NCI-H146 treated with DMSO at 0.1 percent for 48 hours (cell line): ENCODE data around the gene GUCD1.
A peak's percentile ranks its signal among the peaks of the same experiment; 100 is the strongest.
"Not testable (repeated sequence)": the region's sequence is repeated elsewhere in the genome, so short reads cannot be mapped to it uniquely, and the experiment has no call there.

Source experiments
- DNase-seq: peaks from one replicate; lab custom pipeline; 2025; ENCODE audit not compliant: unreplicated experiment; lab: John Stamatoyannopoulos, UW

GUCD1 gene

DNA sequence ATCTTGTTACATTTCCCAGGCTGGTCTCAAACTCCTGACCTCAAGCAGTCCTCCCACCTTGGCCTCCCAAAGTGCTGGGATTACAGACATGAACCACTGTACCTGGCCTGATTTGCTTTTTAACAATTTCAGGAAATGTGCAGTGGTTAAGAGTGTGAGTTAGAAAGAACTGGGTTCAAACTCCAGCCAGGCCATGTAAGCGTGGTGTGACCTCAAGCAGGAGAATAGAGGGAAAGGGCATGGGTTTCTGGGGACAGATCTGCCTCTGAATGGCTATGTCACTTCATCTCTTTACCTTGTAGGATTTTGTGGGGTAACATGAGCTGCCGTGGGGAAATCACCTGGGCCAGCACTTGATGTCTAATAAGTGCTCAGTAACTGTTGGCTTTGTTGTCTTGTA, 10.1 kb upstream of the GUCD1 start:
- no peak for DNase-seq

DNA sequence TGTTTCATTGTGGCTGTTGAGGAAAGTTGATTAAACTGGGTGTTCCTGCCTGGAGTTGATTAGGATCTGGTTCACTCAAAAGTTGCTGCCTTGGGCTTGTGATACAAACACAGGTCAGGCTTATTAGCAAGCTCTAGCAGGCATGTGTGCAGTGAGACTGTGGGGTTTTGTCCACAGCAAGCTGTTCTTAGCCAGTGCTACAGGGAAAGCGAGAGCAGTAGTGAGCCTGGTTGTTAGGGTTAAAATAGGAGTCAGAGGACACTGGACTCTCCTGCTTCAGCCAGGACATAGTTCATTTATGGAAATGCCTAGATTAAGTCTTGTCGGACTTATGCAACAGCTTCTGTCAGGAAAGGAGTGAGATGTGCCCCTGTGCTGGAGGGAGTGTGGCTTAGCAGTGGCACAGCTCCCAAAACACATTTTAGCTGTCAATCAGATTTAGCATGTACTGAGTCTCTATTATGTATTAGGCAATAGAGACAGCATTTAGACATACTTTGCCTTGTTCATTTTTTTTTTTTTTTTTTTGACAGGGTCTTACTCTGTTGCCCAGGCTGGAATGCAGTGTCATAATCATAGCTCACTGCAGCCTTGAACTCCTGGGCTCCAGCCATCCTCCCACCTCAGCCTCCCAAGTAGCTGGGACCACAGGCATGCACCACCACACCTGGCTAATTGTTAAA, 9.6 kb upstream of the GUCD1 start:
- DNase-seq, result no peak

DNA sequence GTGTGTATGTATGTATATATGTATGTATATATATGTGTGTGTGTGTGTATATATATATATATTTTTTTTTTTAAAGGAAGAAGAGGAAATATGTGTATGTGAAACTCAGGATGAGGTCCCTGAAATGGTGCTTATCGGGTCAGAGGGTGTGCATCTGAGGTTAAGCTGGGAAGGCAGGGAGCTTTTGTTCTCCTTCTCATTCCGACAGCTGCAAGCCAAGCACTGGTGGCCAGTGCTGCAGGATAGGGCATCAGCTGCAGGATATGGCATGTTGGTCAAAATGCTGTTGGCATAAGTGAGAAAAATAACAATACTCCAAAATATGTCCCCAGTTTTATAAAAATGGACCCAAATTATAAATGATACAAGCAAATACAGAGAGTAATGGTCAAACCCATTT, 8.3 kb upstream of the GUCD1 start:
- DNase-seq, result no peak

DNA sequence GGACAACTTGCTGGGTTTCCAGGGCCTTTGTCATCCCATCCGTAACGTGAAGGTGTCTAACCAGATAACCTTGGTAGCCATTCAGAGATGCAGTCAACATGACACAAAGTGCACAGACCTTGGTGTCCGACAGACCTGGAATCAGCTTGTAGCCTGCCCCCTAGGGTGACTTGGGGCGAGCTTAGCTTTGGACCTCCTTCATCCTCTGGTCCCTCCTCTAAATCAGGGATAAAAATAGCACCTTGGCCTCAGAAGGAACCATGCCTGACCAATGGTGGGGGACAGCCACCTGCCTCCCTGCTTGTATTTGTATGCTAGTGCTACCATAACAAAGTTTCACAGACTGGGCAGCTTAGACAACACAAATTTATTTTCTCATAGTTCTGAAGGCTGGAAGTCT, 4.5 kb upstream of the GUCD1 start:
- no peak for DNase-seq

DNA sequence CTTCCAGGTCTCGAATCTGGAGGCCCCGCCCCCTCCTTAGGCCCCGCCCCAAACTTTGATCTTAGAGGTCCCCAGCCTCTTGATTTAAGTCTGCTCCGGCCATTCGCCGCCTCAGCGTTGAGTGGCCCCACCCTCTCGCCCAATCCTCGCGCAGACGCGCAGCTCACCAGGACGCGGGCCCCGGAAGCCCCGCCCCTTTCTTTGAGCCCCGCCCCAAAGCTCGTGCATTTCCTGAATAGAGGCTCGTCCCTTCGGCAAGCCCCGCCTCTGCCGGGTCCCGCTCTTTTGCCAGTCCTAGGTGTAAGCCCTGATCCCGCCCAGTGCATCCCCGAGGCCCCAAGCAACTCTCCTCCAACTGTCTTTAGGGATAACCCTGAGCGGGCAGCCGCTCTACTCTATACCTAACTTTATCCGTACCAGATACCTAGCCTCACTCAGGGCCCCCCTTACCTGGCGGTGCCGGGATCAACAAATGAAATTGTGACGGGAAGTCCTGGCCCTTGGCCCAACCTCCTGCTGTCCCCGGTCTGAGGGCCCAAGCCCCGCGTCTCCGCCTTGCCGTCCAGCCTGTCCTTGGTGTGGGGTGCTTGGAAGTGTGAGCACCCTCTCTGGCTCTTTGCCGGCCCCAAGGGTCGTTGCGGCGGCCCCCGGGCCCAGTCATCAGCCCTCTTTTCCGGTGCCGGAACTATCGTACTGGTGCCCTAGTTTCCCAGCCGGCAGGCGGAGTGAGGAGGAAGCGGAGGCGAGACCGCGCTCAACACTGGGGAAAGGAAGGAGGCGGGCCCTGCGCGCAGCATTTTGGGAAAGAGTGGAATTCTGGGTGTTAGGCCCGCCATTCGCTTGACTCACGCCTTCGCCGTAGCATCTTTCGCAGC, 464 bp upstream of the GUCD1 start, which contains the start of gene SNRPD3:
TSS of gene SNRPD3 (plus strand) at position 835 of the 875 bp plus-strand sequence. CDS start 1,676 bp downstream, outside the sequence.
- DNase-seq, result peak; percentile 85

DNA sequence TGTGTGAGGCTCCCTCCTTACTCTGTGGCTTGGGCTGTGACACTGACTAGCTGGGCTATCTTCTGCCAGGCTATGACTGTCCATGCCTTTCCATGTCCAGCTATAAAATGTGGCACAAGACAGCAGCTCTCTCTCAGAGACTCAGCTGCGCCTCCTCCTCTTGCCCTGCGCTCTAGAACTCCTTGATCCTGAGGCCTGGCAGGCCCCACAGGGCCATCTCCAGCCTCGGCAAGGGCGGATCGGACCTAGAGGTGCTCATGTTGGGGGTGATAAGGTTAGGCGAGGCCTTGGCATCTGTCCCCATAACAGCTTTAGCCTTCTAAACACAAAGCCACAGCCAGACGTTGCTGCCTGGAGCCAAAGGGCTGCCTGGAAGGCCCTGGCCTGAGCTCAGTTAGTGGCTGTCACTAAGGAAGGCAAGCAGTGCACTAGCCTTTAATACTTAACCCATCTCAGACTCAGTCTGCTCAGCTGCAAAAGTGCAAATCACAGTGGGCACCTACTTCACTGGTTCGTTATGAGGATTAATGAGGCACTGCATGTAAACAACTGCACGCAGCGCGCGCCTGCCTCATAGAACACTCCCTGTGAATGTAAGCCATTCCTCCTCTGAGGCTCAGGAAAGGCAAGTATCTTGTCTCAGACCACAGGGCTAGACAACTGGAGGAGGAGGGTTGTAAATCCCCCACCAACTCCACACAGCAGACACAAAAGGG, 1.2 kb downstream of the GUCD1 start:
- DNase-seq, result no peak

DNA sequence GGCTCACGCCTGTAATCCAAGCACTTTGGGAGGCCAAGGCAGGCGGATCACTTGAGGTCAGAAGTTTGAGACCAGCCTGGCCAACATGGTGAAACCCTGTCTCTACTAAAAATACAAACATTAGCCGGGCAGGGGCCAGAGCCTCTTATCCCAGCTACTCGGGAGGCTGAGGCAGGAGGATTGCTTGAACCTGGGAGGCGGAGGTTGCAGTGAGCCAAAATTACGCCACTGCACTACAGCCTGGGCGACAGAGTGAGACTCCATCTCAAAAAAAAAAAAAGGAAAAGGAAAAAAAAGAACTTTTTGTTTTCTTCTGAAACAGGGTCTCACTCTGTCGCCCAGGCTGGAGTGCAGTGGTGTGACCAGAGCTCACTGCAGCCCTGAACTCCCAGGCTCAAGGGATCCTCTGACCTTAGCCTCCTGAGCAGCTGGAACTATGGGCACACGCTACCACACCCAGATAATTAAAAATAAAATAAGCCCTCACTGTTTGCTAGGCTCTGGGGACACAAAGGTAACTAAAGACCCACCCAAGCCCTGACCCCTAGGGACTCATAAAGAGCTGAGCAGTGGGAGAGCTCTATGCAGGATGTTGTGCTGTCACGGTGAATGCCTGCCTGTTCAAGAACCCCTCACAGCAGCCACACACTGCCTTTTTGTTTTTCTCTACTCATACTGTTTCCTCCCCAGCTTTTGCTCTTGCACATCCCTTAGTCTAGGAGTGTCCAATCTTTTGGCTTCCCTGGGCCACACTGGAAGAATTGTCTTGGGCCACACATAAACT, 2.2 kb downstream of the GUCD1 start:
- not testable (repeated sequence) for DNase-seq

DNA sequence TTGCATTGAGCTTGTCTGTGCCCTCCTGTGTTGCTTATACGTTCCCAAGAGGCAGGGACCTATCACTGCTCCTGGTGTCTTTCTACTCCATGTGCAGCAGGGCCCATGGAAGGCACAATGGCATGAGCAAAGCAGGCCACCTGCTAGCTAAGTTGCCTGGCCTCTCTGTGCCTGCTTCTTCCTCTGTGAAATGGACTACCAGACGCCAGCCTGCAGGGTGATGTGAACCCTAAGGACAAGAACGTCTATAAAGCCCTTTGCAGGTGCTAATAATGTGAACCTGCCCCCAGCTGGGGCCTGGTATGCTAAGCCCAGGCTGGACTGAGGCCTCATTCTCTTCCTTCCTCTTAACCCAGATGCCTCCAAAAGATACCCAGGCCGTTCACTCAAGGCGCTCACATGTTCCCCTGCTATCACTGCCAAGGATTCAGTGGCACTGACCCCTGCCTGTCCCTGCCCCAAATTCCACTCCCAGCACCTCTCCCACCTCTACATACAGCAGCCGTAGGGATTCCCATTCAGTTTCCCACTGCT, 4.0 kb downstream of the GUCD1 start:
- no peak for DNase-seq

DNA sequence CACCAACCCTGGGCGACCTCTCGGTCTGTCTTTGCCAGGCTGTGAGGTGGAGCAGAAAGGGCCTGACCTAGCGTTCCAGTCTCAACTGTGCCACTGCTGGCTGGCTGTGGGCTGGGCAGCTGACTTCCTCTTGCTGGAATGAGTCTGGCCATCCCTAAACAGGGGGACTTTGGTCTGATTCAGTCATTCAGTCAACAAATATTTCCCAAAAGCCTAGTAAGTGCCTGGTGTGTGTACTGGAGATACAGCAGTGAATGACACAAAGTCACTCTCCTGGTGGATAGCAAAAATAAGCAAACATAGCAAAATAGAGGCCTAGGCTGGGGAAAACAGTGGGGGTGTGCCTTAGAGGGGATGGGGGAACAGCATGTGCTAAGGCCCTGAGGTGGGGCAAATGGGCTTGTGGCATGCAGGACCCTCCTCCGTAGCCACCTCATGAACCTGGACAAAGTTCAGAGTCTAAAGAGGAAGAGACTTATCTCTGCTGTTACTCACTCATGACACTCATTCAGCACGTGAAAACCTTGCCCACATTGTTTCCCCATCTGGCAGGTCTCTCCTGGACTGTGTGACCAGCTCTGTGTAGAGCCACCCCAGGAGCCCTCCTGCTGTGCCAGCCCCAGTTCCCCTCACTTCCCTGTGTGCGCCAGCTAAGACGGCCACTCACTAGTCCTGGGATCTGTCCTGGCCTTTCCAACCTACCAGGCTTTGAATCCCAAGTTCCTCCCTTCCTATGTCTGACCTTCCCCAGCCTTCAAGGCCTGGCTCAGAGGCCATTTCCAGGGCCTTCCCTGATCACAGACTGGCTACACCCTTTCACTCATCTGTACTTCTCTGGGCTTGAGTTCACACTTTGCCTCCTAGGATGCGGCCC, 4.7 kb downstream of the GUCD1 start:
- DNase-seq, result no peak

DNA sequence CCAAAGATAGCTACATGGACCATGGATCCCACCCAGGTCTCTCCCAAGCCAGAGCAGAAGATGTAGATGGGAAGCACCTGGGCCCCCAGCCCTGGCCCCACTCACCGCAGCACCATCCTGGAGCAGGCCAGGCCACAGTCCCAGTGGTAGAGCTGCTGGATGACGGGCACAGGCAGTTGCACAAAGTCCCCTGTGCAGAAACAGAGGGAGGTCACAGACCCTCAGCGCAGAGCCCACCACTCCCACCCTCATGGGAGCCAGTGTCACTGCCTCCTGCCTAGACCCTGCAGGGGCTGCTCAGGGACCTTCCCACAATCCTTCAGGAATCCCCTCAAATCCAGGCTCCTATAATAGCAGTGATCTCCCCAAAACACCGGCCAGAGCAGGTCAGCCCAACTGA, 6.1 kb downstream of the GUCD1 start:
- DNase-seq, result no peak

DNA sequence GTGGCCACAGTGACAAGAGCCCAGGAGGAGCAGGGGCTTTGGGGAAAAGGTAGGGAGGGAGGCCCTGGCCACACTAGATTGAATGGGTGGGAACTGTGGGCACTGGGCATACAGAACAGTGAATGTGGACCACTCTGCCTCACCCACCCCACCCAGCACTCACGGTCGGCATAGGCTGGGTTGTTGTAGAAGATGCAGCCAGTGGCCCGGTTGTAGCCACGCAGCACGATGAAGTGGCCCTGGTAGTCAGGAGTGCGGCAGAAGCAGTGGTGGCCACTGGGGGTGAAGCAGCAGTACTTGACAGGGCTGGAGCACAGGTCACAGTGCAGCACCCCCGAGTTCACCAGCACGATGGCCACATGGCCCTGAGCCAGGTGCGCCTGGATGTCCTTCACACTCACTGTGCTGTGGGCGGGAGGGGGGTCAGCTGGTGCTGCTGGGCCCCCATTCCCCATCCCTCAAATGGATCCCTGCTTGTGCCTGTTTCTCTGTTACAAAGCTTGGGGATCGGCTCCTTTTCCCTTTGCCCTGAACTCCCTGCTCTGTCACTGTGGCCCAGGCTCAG, 11.2 kb downstream of the GUCD1 start:
- no peak for DNase-seq

DNA sequence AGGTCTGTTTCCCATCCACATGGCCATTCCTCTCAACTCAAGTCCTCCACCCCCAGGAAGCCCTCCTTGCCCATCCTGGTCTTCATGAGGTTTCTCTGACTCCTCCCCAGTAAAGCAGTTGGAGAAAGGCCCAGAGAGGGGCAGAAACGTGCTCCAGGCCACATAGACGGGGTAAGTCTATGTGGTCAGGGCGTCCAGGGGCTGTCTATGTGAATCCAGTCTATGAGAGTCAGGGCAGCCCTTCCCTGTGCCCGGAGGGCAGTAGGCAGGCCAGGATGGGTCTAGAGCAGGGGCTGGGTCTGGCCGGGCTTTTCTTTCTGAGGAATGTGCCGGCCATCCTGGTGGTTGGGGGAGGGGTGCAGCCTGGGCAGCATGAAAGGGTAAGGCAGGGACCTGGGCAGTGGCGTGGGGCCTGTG, 11.7 kb downstream of the GUCD1 start:
- DNase-seq, result no peak

DNA sequence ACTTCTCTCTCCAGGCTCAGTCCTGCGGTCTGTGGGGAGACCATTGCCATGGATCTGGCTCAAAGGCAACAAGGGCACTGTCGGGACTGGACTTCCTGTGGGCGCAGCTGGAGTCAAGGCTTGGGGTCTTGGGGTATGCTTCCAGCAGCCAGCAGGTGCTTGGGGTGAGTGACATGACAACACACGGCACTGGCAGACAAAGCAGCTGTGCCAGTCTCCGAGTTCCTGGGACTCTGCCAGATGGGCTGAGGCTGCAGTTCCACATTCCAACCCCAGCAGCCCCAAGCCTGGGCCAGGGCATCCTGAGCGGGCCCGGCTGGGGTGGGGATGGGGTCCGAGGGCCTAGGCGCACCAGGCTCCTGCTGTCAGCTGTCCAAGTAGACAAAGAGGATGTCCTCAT, 12.3 kb downstream of the GUCD1 start:
- no peak for DNase-seq

DNA sequence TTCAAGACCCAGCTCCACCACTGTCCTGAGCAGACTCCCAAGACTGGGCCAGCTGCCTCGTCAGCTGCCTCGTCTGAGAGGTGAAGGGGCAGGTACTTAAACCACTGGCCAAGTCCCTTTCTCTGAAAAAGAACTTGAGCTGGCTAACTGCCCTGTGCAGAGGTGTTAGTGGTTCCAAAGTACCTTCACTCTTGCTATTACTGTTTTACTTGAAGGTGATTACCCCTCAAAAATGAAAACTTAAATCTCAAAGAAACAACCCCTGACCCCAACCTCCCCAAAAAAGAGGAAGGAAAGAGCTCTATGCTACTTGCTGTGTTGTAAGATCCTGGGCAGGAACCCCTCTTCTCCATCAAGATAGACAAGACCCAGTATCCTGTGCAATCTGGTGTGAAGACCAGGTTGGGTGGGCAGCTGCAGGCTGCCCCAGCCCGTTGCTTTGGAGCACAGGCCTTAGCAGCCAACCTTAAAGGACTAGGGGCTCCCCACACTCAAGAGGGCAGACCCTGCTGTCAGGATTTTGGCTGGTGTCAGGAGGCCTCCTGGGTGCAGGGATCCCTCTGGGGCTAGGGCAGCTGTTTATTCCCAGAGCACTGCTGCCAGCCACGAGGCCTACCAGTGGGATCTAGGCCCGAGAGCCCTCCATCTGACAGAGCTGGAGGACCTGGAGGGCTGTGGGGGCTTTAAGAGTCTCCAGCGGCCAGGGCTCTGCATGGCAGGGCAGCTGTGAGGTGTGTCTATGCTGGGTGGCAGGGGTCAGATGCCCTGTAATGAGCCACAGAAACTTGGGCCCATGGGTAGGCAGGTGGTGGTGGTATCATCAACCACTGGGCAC, 13.0 kb downstream of the GUCD1 start:
- DNase-seq, result no peak

DNA sequence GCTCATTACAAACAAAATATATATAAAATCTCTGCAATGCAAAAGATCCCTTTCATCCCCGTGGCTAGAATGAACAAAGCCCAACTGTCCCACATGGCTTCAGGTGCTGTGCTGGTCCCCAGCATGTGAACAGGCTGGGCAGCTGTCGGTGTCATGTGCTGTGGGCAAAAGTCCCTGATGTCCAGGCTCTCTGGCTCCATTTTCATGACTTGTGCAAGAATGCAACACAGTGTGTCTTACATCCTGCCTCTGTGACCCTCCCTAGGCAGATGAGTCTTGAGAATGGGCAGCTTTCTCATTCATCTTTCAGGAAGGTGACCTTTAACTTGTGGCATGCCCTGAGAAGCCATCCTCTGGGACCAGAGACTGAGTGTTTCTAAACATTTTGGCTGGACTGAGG, 14.5 kb downstream of the GUCD1 start:
- no peak for DNase-seq

DNA sequence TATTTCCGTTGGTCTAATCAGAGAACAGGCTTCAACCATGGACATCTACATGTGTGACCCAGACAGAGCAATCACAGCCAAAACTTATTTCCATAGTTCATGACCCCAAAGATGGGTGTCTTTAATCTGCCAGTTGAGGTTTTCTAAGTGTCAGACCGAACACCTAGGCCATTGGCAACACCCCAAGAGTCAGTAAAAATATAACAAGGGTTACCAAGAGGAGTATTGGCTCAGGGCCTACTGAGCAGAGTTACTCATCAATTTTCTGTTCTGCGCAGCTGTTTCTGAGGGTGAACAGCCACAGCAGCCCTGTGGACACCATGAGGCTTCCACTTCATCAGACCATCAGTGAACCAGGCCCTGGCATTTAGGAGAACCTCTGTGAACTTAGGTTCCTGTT, 18.8 kb downstream of the GUCD1 start:
- DNase-seq, result no peak

DNA sequence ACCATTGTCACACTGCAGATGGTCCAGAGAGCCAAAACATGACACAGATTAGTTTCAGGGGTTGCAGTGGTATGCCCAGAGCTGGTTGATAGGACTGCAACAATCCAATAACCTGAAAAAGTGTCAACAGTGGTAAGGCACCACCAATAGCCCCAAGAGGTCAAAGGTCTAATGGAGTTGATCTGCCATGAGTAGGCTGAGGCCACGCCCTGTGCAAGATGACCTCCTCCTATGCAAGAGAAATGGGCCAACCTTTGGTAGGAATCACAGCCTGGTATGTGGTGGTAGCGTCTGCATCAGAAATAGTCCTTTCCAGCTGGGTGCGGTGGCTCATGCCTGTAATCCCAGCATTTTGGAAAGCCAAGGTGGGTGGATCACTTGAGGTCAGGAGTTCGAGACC, 19.6 kb downstream of the GUCD1 start:
- DNase-seq, result no peak

DNA sequence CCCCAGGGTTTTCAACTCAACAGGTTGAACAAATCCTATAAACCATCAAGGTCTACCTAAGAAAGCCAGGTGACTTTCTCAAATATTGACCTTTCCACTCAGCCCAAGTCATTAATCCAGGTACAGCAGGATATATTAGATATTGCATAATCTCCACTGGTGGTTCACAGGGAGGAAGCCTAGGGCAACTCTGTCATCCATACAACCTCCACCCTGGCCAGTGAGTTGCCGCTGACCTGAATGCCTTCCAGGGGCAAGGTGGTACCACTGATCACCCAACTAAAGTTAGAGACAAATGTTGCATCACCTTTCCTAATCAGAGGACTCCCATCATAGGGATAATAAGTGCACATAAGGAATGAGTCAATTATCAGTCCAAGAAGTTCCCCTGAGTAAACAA, 22.9 kb downstream of the GUCD1 start:
- DNase-seq, result no peak

DNA sequence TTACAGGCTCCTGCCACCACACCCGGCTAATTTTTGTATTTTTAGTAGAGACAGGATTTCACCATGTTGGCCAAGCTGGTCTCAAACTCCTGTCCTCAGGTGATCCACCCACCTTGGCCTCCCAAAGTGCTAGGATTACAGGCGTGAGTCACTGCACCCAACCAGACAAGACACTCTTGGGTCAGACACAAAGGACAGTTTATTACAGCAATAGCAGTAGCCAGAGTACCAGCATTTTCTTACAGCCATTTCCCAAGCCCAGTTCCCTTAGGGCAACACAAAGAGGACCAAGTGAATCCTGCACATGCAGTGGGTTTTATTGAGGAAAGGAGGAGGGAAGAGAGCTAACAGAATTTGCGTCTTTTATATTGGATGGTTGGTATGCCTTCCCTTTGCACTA, 24.0 kb downstream of the GUCD1 start:
- DNase-seq, result not testable (repeated sequence)
